GM18951 (cell line): ENCODE data around the gene HYKK.
"Not testable (repeated sequence)": the region's sequence is repeated elsewhere in the genome, so short reads cannot be mapped to it uniquely, and the experiment has no call there.

Source experiments
- POLR2A ChIP-seq: IDR thresholded peaks from 4 replicates; pipeline ENCODE4 v1.6.1; 2011; ENCODE audit warnings: mild to moderate bottlenecking; ENCODE audit not compliant: insufficient read length, insufficient read depth; ENCODE audit errors: extremely low read depth
- in situ Hi-C: fragments of 300-500 bp; cut with MboI; formaldehyde crosslinking; loops from one replicate; pipeline ENCODE4 v1.12.0; 2022; ENCODE audit warnings: low sequenced_read_pairs, mixed read lengths, inconsistent platforms; ENCODE audit not compliant: unreplicated experiment

HYKK gene

DNA sequence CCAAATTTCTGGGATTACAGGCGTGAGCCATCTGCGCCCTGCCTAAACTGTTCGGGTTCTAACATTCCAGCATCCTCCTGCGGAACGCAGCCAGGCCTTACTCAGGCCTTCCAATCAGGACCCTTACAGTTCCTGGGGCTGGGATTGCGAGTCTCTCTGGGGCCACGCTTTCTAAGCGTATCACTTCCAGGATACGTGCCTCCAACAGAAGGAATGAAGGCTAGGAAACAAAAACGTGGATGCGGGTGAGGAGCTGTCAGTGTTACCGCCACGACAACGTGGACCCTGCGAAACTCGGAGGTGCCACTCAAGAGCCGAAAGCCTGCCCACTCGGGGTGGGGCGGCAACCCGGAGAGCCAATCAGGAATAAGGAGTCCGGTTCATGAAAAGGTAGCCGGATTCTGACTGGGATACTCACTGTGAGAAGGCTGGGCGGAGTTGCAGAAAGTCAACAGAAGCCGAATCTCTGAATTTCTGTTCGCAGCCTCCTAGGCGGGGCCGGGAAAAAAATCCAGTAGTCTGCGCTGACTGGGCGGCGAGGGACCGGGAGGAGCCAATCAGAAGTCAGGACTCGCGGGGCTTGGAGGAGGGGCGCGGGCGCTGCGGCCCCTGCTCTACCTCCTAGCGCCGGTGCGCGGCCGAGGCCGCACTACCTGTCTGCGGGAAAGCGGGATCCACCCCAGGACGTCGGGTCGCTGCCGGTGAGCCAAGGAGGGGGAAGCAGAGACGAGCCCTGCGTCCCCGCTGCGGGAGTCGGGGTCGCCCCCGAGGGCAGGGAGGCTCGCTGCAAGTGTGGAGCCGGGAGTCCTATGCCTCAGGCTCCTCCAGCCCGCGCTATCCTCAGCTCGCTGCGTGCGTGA, at the start of gene HYKK:
HYKK (plus strand) TSS at position 607 of the 860 bp plus-strand sequence. CDS start 5,512 bp downstream, outside the sequence.
- TF ChIP-seq POLR2A, result peak; percentile 54
- in situ Hi-C loops, result no loop called here

DNA sequence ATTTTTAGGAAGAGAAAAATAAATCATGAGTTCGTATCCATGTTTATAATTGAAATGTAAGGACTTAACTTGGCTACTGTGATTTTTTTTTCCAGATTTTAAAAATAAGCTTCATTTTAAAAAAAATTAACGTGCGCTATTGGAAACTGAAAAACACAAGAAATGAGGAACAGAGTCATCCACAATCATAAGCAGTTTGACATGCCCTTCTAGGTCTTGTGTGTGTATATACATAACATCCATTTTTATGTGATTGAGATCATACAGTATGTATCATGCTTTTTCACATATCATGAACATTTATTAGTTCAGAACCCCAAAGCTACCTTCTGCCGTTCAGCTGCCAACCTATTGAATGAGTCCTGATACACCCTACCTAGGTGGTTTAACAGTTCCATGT, 46.6 kb upstream of the HYKK start:
- no peak for TF ChIP-seq POLR2A

GRCh38 chr15:78461171-78461888, 46.0 kb upstream of the HYKK start:
- in situ Hi-C loops, result no loop called here
- no peak for TF ChIP-seq POLR2A

More for the DNA sequence above, 46.6 kb upstream of the HYKK start:
- in situ Hi-C loops, result no loop called here

DNA sequence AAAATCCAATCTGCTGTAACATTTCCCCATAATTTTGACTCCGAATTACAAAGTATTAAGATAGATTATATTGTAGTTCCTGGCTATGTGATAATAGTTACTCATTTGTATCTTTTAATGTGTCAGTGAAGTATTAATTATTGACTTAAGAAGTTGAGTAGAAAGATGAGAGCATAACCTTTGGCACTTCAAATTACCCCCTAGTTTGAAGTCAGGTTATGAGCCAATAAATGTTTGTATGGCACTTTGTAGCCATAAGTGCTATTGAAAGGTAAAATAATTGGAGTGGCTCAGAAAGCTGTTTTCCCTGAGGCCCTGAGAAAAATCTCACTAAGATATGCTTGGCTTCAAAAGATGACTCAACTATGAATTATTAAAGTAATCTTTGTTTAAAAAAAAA, 38.3 kb upstream of the HYKK start:
- no peak for TF ChIP-seq POLR2A
- in situ Hi-C loops, result no loop called here

GRCh38 chr15:78477295-78477694, 30.1 kb upstream of the HYKK start:
- no peak for TF ChIP-seq POLR2A

GRCh38 chr15:78479650-78480049, 27.7 kb upstream of the HYKK start:
- TF ChIP-seq POLR2A, result no peak
- in situ Hi-C loops, result no loop called here

More at GRCh38 chr15:78477295-78477694, 30.1 kb upstream of the HYKK start:
- in situ Hi-C loops, result no loop called here

- in situ Hi-C loops, result no loop called here
- no peak for TF ChIP-seq POLR2A
Observed at GRCh38 chr15:78481917-78482316, 25.5 kb upstream of the HYKK start.

GRCh38 chr15:78492872-78493271, 14.5 kb upstream of the HYKK start:
- in situ Hi-C loops, result no loop called here
- no peak for TF ChIP-seq POLR2A

DNA sequence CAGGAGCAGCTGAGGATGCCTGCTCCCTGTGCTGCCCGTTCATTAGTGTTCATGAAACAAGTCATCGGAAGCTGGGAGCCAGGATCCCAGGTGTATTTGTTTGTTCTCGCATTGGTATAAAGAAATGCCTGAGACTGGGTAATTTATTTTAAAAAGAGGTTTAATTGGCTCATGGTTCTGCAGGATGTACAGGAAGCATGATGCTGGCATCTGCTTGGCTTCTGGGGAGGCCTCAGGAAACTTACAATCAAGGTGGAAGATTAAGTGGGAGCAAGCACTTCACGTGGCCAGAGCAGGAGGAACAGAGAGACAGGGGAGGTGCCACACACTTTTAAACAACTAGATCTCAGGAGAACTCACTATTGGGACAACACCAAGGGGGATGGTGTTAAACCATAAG, 5.5 kb upstream of the HYKK start:
- in situ Hi-C loops, result no loop called here

DNA sequence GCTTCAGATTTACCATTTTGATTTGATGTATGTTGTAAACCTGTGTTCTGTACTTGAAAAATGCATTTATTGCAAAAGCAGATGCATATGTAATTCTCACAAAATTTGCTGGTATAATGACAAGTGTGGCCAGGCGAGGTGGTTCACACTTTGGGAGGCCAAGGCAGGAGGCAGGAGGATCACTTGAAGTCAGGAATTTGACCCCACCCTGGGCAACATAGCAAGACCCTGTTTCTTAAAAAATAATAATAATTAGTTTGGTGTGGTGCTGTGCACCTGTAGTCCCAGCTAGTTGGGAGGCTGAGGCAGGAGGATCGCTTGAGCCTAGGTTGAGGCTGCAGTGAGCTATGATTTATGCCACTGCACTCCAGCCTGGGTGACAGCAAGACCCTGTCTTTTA, 4.7 kb upstream of the HYKK start:
- TF ChIP-seq POLR2A, result no peak
- in situ Hi-C loops, result no loop called here

More for the DNA sequence above, 5.5 kb upstream of the HYKK start:
- no peak for TF ChIP-seq POLR2A

- in situ Hi-C loops, result no loop called here
- no peak for TF ChIP-seq POLR2A
Observed at GRCh38 chr15:78507831-78508160, 419 bp downstream of the HYKK start.

DNA sequence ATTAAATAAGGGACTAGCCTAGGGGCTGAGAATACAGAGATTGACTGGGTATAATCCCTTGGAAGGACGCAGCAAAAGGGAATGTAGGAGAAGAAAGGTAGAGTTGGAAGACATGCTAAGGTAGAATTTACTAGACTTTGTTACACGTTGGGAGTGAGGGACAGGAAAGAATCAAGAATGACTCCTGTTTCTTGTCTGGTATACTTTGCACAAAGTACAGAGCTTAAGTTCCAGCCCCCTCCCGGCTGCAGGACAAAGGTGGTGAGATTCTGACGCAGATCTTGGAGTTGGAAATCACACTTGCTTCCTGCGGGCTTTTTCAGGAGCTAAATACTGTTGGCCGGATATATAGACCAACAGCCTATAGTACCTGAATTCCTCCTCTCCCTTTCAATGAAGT, 895 bp downstream of the HYKK start:
- in situ Hi-C loops, result no loop called here
- no peak for TF ChIP-seq POLR2A

GRCh38 chr15:78509726-78510312, 2.4 kb downstream of the HYKK start:
- in situ Hi-C loops, result no loop called here
- TF ChIP-seq POLR2A, result no peak

DNA sequence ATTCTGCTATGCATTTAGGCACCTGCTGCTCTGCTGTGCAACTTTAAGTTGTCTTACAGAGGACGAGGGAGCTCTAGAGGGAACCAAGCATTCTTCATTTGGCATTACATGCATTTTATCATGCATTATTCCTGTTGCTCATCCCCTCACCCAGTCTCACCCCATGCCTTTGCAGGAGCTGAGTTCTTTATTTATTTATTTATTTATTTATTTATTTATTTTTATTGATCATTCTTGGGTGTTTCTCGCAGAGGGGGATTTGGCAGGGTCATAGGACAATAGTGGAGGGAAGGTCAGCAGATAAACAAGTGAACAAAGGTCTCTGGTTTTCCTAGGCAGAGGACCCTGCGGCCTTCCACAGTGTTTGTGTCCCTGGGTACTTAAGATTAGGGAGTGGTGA, 12.7 kb downstream of the HYKK start:
- in situ Hi-C loops, result not testable (repeated sequence)
